ENCODE measurements around the gene HRCT1. TPM values are rescaled to one million over a fixed set of nuclear protein-coding genes. Genes with fewer than 3 reads are reported as not detected.

The HRCT1 gene
- total and polyA plus RNA-seq, 2 experiments from 2014 or later = not detected

DNA sequence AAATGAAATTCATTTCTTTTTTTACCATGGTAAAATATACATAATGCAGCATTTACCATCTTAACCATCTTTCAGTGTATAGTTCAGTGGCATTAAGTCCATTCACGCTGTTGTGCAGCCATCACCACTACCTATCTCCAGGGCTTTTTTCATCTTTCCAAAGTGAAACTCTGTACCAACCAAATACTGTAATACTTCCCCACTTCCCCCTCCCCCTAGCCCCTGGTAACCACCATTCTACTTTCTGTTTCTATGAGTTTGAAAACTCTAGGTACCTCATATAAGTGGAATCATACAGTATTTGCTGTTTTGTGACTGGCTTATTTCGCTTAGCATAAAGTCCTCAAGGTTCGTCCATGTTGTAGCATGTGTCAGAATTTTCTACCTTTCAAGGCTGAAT, 26.7 kb downstream of the HRCT1 start:
- H3K27me3 ChIP-seq (ENCODE audit: insufficient read depth) = no peaks in the 10 kb centered on the region
- no peak for ATAC-seq
- no peaks in the 10 kb centered on the region for H3K4me1 Mint-ChIP-seq

More for the DNA sequence above, 26.7 kb downstream of the HRCT1 start:
- Mint-ChIP-seq H3K9me3 (no peaks in the 10 kb centered on the region; the same call in 2 of the 3 replicates), H3K4me3 (no peak overlapping the region), H3K27ac (no peak overlapping the region), H3K27me3 (ENCODE audit: insufficient read depth, low read depth, poor library complexity) (peaks cover 1% of the 10 kb centered on the region), H3K36me3 (ENCODE audit: low read depth) (no peaks in the 10 kb centered on the region)
- H3F3A ChIP-seq (replicated peaks; ENCODE audit: low read depth) = no peaks in the 10 kb centered on the region
- no peak overlapping the region for H3K4me3 ChIP-seq
- H2AFZ ChIP-seq = no peak overlapping the region
- no peaks in the 10 kb centered on the region for H3K36me3 ChIP-seq (ENCODE audit: insufficient read depth)
- TF ChIP-seq, protein P1, sequence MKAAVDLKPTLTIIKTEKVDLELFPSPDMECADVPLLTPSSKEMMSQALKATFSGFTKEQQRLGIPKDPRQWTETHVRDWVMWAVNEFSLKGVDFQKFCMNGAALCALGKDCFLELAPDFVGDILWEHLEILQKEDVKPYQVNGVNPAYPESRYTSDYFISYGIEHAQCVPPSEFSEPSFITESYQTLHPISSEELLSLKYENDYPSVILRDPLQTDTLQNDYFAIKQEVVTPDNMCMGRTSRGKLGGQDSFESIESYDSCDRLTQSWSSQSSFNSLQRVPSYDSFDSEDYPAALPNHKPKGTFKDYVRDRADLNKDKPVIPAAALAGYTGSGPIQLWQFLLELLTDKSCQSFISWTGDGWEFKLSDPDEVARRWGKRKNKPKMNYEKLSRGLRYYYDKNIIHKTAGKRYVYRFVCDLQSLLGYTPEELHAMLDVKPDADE (IDR thresholded peaks at IDR 0.05) = no peak
- TF ChIP-seq POLR2AphosphoS5 (IDR thresholded peaks at IDR 0.05; ENCODE audit: low read depth) = no peak
- TF ChIP-seq, protein P2, sequence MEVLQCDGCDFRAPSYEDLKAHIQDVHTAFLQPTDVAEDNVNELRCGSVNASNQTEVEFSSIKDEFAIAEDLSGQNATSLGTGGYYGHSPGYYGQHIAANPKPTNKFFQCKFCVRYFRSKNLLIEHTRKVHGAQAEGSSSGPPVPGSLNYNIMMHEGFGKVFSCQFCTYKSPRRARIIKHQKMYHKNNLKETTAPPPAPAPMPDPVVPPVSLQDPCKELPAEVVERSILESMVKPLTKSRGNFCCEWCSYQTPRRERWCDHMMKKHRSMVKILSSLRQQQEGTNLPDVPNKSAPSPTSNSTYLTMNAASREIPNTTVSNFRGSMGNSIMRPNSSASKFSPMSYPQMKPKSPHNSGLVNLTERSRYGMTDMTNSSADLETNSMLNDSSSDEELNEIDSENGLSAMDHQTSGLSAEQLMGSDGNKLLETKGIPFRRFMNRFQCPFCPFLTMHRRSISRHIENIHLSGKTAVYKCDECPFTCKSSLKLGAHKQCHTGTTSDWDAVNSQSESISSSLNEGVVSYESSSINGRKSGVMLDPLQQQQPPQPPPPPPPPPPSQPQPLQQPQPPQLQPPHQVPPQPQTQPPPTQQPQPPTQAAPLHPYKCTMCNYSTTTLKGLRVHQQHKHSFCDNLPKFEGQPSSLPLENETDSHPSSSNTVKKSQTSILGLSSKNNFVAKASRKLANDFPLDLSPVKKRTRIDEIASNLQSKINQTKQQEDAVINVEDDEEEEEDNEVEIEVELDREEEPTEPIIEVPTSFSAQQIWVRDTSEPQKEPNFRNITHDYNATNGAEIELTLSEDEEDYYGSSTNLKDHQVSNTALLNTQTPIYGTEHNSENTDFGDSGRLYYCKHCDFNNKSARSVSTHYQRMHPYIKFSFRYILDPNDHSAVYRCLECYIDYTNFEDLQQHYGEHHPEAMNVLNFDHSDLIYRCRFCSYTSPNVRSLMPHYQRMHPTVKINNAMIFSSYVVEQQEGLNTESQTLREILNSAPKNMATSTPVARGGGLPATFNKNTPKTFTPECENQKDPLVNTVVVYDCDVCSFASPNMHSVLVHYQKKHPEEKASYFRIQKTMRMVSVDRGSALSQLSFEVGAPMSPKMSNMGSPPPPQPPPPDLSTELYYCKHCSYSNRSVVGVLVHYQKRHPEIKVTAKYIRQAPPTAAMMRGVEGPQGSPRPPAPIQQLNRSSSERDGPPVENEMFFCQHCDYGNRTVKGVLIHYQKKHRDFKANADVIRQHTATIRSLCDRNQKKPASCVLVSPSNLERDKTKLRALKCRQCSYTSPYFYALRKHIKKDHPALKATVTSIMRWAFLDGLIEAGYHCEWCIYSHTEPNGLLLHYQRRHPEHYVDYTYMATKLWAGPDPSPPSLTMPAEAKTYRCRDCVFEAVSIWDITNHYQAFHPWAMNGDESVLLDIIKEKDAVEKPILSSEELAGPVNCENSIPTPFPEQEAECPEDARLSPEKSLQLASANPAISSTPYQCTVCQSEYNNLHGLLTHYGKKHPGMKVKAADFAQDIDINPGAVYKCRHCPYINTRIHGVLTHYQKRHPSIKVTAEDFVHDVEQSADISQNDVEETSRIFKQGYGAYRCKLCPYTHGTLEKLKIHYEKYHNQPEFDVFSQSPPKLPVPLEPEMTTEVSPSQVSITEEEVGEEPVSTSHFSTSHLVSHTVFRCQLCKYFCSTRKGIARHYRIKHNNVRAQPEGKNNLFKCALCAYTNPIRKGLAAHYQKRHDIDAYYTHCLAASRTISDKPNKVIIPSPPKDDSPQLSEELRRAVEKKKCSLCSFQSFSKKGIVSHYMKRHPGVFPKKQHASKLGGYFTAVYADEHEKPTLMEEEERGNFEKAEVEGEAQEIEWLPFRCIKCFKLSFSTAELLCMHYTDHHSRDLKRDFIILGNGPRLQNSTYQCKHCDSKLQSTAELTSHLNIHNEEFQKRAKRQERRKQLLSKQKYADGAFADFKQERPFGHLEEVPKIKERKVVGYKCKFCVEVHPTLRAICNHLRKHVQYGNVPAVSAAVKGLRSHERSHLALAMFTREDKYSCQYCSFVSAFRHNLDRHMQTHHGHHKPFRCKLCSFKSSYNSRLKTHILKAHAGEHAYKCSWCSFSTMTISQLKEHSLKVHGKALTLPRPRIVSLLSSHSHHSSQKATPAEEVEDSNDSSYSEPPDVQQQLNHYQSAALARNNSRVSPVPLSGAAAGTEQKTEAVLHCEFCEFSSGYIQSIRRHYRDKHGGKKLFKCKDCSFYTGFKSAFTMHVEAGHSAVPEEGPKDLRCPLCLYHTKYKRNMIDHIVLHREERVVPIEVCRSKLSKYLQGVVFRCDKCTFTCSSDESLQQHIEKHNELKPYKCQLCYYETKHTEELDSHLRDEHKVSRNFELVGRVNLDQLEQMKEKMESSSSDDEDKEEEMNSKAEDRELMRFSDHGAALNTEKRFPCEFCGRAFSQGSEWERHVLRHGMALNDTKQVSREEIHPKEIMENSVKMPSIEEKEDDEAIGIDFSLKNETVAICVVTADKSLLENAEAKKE (CRISPR knock-in tag; IDR thresholded peaks at IDR 0.05) = no peak
- TF ChIP-seq NANOG (IDR thresholded peaks at IDR 0.05; ENCODE audit: borderline replicate concordance) = no peak
- no peak for TF ChIP-seq ZNF114 (CRISPR knock-in tag; IDR thresholded peaks at IDR 0.05)
- no peak for TF ChIP-seq EZH2 (IDR thresholded peaks at IDR 0.05; ENCODE audit: low read depth, unreplicated experiment)
- no peak for TF ChIP-seq CREB1 (CRISPR knock-in tag; IDR thresholded peaks at IDR 0.05; ENCODE audit: low read depth)
- TF ChIP-seq, protein P3, sequence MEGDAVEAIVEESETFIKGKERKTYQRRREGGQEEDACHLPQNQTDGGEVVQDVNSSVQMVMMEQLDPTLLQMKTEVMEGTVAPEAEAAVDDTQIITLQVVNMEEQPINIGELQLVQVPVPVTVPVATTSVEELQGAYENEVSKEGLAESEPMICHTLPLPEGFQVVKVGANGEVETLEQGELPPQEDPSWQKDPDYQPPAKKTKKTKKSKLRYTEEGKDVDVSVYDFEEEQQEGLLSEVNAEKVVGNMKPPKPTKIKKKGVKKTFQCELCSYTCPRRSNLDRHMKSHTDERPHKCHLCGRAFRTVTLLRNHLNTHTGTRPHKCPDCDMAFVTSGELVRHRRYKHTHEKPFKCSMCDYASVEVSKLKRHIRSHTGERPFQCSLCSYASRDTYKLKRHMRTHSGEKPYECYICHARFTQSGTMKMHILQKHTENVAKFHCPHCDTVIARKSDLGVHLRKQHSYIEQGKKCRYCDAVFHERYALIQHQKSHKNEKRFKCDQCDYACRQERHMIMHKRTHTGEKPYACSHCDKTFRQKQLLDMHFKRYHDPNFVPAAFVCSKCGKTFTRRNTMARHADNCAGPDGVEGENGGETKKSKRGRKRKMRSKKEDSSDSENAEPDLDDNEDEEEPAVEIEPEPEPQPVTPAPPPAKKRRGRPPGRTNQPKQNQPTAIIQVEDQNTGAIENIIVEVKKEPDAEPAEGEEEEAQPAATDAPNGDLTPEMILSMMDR (conservative IDR thresholded peaks at IDR 0.05; ENCODE audit: low read depth in 2 of 2) = no peak
- TF ChIP-seq STAT1 (IDR thresholded peaks at IDR 0.05; ENCODE audit: unreplicated experiment) = no peak
- TF ChIP-seq EZH2phosphoT487 (IDR thresholded peaks at IDR 0.05; ENCODE audit: unreplicated experiment) = no peak
- TF ChIP-seq JUNB (IDR thresholded peaks at IDR 0.05; ENCODE audit: unreplicated experiment) = no peak
- TF ChIP-seq ZNF331 (CRISPR knock-in tag; IDR thresholded peaks at IDR 0.05; ENCODE audit: low read depth) = no peak
- no peak for DNase-seq (ENCODE audit: low spot score)
- no peaks in the 10 kb centered on the region for H3K4me1 ChIP-seq (ENCODE audit: insufficient read depth)
- H3K4me2 ChIP-seq = no peak overlapping the region
- H3K27ac ChIP-seq (ENCODE audit: low read depth) = no peak overlapping the region
- H3K79me2 ChIP-seq (replicated peaks; ENCODE audit: insufficient read depth) = no peaks in the 10 kb centered on the region
- no peaks in the 10 kb centered on the region for H4K20me1 ChIP-seq (replicated peaks; ENCODE audit: insufficient read depth)
- no peaks in the 10 kb centered on the region for H3K9me2 ChIP-seq (ENCODE audit: insufficient read depth)
